ENCODE measurements around the gene STX19. TPM values are rescaled to one million over a fixed set of nuclear protein-coding genes. Genes with fewer than 3 reads are reported as not detected.
A peak's percentile ranks its signal among the peaks of the same experiment; 100 is the strongest.

STX19 gene
- total and polyA plus RNA-seq, 7 donors = not detected

DNA sequence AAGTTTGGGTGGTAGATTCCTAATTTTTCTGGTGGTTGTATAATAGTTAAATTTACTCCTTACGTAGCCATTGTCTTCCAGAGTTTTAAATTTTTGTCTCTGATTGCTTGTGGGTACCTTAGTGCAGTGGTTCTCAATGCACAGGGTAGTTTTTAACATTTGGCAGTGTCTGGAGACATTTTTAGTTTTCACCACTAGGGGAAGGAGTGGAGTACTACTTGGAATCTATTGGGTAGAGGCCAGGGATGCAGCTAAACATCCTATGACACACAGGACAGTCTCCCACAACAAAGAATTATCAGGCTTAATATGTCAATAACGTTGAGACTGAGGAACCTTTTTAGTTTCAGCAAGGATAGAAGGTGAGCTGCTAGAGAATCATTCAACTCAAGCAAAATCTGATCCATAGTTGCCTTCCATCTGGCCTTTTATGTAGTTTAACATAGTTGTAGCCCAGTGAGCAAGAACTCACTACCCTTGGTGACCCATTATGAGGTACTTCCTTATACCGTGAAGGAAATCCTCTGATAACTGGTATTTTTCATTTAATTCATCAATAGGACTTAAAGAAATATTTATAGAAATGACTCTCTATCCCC lies 8.6 kb upstream of the STX19 start:
- no peaks in the 10 kb centered on the region for H3K27me3 ChIP-seq (ENCODE audit: insufficient read depth in 3 of 3, low read length in 2 of 3)
- H3K4me1 ChIP-seq = no peaks in the 10 kb centered on the region
- no peak overlapping the region for H3K4me3 ChIP-seq
- H3K36me3 ChIP-seq (ENCODE audit: insufficient read depth in 1 of 2, low read depth in 1 of 2) = peaks cover 0 to 5% of the 10 kb centered on the region in 2 donors
- ATAC-seq = no peak
- no peak for DNase-seq
- WGBS, 3 donors = 74 to 80% (median 77%) methylated on average over 3 of the region's 3 CpGs
- H3K9me3 ChIP-seq = no peaks in the 10 kb centered on the region
- TF ChIP-seq, protein P1, sequence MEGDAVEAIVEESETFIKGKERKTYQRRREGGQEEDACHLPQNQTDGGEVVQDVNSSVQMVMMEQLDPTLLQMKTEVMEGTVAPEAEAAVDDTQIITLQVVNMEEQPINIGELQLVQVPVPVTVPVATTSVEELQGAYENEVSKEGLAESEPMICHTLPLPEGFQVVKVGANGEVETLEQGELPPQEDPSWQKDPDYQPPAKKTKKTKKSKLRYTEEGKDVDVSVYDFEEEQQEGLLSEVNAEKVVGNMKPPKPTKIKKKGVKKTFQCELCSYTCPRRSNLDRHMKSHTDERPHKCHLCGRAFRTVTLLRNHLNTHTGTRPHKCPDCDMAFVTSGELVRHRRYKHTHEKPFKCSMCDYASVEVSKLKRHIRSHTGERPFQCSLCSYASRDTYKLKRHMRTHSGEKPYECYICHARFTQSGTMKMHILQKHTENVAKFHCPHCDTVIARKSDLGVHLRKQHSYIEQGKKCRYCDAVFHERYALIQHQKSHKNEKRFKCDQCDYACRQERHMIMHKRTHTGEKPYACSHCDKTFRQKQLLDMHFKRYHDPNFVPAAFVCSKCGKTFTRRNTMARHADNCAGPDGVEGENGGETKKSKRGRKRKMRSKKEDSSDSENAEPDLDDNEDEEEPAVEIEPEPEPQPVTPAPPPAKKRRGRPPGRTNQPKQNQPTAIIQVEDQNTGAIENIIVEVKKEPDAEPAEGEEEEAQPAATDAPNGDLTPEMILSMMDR (IDR thresholded peaks at IDR 0.05) = peak; percentile 33
- intact Hi-C loops (cut with DNase I) = no loop called here
- H3K27ac ChIP-seq = no peak overlapping the region

DNA sequence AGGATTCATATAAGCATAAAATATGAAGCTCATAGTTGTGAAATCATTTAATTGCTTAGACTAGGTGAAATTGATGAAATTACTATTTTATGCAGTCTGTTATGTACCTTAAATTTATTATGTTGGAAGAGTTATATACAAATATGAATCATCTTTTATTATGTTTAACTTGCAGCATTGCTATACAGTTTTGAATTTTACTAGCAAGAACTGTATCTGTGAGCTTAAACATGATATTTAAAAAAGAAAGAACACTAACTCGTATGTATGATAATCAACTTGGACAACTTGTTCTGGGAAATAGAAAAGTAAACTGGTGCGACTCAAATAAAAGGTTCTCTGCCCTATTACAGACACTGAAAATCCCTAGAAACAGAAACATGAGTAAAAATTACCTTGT lies 1.8 kb downstream of the STX19 start:
- H3K36me3 ChIP-seq (ENCODE audit: insufficient read depth in 1 of 2, low read depth in 1 of 2) = no peaks in the 10 kb centered on the region
- no peaks in the 10 kb centered on the region for H3K4me1 ChIP-seq
- no peaks in the 10 kb centered on the region for H3K27me3 ChIP-seq (ENCODE audit: insufficient read depth in 3 of 3, low read length in 2 of 3)
- intact Hi-C loops (cut with DNase I) = no loop called here
- H3K9me3 ChIP-seq = no peaks in the 10 kb centered on the region
- H3K27ac ChIP-seq = no peak overlapping the region
- DNase-seq (no peak), ATAC-seq (no peak)
- no peak overlapping the region for H3K4me3 ChIP-seq
- 84 to 91% (median 86%) methylated on average over 2 of the region's 2 CpGs for WGBS, 3 donors
- TF ChIP-seq, protein P1 (IDR thresholded peaks at IDR 0.05) = no peak

DNA sequence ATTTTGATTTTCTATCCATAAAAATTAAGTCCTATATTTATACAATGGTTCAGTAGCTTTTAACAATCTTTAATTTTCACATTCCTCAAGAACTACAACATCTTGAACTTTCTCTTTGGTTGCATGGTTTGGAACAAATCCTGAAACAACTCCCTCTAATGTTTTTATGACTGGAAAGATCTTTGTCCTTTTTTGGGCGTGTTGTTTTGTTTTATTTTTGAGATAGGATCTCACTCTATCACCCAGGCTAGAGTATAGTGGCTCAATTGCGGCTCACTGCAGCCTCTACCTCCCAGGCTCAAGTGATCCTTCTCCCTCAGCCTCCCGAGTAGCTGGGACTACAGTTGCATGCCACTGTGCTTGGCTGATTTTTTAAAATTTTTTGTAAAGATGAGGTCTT lies 4.0 kb downstream of the STX19 start:
- H3K27me3 ChIP-seq (ENCODE audit: insufficient read depth in 3 of 3, low read length in 2 of 3) = no peaks in the 10 kb centered on the region
- intact Hi-C loops (cut with DNase I) = no loop called here
- no peak overlapping the region for H3K27ac ChIP-seq
- no peaks in the 10 kb centered on the region for H3K36me3 ChIP-seq (ENCODE audit: insufficient read depth in 1 of 2, low read depth in 1 of 2)
- no peaks in the 10 kb centered on the region for H3K4me1 ChIP-seq
- DNase-seq = no peak
- TF ChIP-seq, protein P1 (IDR thresholded peaks at IDR 0.05) = no peak
- 85 to 90% (median 89%) methylated on average over 3 of the region's 3 CpGs for WGBS, 3 donors
- no peaks in the 10 kb centered on the region for H3K9me3 ChIP-seq
- no peak overlapping the region for H3K4me3 ChIP-seq
- ATAC-seq = no peak

DNA sequence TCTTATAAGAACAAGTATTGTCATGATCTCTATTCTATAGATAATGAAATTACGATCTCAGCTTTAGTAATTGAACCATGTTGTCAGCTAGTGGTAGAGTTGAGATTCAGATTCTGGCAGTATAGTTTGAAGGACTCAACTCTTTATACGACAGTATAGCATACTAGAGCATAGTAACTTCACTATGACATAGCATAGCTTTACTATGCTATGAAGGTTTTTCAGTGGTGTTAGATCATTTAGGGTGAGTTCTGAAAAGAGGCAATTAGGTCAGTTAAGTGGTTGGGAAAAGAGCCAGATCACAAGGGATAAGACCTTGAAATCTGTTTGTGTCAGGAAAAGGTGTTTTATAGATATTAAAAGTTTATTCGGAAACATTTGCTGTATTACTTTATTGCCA lies 8.1 kb downstream of the STX19 start:
- ATAC-seq = no peak
- 85 to 94% (median 92%) methylated on average over 3 of the region's 3 CpGs for WGBS, 3 donors
- H3K9me3 ChIP-seq = no peaks in the 10 kb centered on the region
- H3K4me3 ChIP-seq = no peak overlapping the region
- TF ChIP-seq, protein P1 (IDR thresholded peaks at IDR 0.05) = no peak
- DNase-seq = no peak
- H3K36me3 ChIP-seq (ENCODE audit: insufficient read depth in 1 of 2, low read depth in 1 of 2) = no peaks in the 10 kb centered on the region
- intact Hi-C loops (cut with DNase I) = no loop called here
- H3K4me1 ChIP-seq = no peaks in the 10 kb centered on the region
- H3K27me3 ChIP-seq (ENCODE audit: insufficient read depth in 3 of 3, low read length in 2 of 3) = no peaks in the 10 kb centered on the region
- H3K27ac ChIP-seq = no peak overlapping the region

DNA sequence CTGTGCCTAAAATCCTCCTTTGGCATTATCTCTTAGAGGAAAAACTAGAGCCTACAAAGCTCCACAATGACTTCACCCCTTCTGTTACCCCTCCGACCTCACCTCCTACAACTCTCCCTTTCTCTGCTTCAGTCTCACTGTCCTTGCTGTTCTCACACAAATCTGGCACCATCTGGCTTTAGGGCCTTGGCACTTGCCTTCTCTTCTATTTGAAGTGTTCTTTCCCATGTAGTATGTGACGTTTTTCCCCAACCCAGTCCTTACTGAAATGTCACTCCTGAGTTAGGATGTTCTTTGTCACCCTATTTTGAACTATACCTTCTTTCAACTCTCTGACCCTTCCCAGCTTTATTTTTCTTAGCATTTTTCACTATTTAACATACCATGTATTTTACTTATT lies 8.7 kb downstream of the STX19 start:
- 75 to 92% (median 86%) methylated on average over 2 of the region's 2 CpGs for WGBS, 3 donors
- DNase-seq (no peak), ATAC-seq (no peak)
- no peak overlapping the region for H3K27ac ChIP-seq
- H3K27me3 ChIP-seq (ENCODE audit: insufficient read depth in 3 of 3, low read length in 2 of 3) = no peaks in the 10 kb centered on the region
- H3K9me3 ChIP-seq = no peaks in the 10 kb centered on the region
- H3K4me3 ChIP-seq = no peak overlapping the region
- intact Hi-C loops (cut with DNase I) = no loop called here
- H3K36me3 ChIP-seq (ENCODE audit: insufficient read depth in 1 of 2, low read depth in 1 of 2) = no peaks in the 10 kb centered on the region
- no peaks in the 10 kb centered on the region for H3K4me1 ChIP-seq
- TF ChIP-seq, protein P1 (IDR thresholded peaks at IDR 0.05) = no peak

All from psoas muscle (tissue), 8 donors.